Urothelium cell line (cell line): ENCODE measurements around the gene ATG5.
A peak's percentile ranks its signal among the peaks of the same experiment; 100 is the strongest.
"Not testable (repeated sequence)": the region's sequence is repeated elsewhere in the genome, so short reads cannot be mapped to it uniquely, and the experiment has no call there.

Experiments used
- DNase-seq: peaks from one replicate; pipeline ENCODE4 v3.0.0; 2011; ENCODE audit warnings: low spot score, mixed read lengths
- FAIRE-seq: peaks from 2 replicates; lab custom pipeline; 2011; peaks lifted over from hg19 to GRCh38; lab: Jason Lieb, UNC

The ATG5 gene

GRCh38 chr6:106161893-106162292, 163.7 kb downstream of the ATG5 start:
- DNase-seq, result no peak
- no peak for FAIRE-seq

GRCh38 chr6:106161311-106161874, 164.2 kb downstream of the ATG5 start:
- no peak for FAIRE-seq
- no peak for DNase-seq

DNA sequence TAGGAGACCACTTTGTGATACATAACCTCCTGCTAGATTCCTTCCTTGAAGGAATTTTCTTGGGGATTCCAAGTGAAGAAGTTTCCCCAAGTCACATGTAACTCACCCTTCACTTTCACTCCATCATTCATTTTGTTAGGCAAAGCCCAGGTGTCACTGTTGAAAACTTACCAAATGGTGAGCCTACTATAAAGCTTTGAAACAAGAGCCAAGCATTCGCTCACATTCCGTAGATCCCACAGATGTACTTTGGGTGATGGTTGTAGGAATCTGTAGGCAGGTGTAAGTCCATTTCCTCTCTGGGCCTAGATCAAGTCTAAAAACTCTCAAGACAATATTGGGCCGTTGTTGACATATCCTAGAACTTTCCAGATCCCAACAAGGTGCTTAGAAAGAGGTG, 165.4 kb downstream of the ATG5 start:
- no peak for DNase-seq
- FAIRE-seq, result no peak

DNA sequence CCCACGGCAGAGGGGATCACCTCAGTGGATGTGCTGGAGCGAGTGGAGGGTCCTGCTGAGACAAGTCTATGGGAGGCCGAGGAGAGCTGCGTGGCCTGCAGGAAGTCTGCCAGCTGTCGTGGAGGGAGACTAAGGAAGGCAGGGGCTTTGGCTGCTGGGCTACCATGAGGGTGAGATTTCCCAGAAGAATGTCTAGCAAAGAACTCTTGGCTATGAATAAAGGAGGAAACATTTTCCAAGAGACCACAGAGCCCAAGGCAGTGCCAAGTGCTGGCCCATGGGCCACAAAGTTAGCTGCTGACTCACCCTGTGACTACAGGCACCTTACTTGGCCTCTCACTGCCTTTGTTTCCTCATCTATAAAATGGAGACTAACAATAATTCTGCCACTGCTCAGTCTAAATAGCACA, 166.0 kb downstream of the ATG5 start:
- no peak for FAIRE-seq
- peak; percentile 77 for DNase-seq

DNA sequence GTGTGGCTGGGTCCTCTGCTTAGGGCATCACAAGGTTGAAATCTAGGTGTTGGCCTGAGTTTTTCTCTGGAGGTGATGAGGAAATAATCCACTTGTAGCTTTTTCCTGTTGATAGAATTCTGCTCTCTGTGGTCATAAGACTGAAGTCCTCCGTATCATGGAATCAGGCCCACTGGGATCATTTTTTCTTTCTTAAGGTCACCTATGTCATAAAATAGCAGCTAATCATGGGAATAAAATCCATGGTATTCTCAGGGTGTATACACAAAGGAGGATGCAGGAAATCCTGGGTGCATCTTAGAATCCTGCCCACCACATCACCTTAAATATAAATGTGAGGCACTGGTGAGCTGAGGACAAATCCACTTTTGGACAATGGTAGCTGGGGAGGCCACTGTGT, 166.7 kb downstream of the ATG5 start:
- FAIRE-seq (no peak), DNase-seq (no peak)

DNA sequence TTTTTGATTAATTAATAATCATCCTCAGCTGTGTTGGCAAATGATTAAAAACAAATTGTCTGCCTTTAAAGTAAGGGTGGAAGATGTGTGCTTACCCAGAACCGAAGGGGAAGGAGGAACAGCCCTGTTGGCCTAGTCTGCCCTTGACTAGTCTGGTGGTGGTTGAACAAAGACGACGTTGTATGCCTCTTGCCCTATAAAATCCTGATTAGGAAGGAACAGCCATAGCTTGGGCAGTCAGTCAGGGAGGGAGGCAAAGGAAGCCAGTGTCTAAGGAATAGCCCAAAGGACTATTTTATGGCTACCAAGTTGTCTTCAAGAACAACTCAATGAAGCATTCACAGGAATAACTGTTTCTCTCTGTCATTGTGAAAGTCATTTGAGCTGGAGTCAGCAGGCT, 168.7 kb downstream of the ATG5 start:
- FAIRE-seq (no peak), DNase-seq (no peak)

- FAIRE-seq (no peak), DNase-seq (no peak)
These were observed 169.1 kb downstream of the ATG5 start for GRCh38 chr6:106156413-106156812.

- FAIRE-seq (no peak), DNase-seq (no peak)
These were observed 170.2 kb downstream of the ATG5 start for GRCh38 chr6:106155219-106155830.

DNA sequence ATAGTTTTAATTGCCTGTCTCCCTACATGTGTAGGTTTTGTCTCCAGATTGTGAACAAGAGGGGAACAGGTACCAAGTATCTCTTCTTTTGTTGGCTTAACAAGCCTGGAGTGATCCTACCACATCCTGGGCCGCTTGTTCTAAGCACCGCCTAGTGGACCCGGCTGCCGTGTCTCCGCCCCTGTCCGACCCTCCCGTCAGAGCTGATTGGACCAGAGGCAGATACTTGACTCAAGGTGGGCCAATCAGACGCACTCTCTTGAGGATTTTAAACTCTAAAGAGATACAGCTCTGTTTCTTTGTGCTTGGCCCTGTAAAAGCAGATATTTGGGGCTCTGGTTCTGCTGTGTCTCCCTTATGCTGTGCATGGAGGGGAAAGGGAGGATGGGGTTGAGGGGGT, 171.2 kb downstream of the ATG5 start:
- no peak for DNase-seq
- FAIRE-seq, result no peak

- FAIRE-seq (no peak), DNase-seq (no peak)
These were observed 172.6 kb downstream of the ATG5 start for GRCh38 chr6:106152952-106153351.

DNA sequence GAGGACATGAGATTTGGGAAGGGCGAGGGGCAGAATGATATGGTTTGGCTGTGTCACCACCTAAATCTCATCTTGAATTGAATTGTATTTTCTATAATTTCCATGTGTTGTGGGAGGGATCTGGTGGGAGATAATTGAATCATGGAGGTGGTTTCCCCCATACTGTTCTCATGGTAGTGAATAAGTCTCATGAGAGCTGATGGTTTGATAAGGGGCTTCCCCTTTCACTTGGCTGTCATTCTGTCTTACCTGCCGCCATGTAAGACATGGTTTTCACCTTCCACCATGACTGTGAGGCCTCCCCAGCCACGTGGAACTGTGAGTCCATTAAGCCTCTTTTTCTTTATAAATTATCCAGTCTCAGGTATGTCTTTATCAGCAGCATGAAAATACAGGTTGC, 173.1 kb downstream of the ATG5 start:
- not testable (repeated sequence) for DNase-seq, FAIRE-seq

GRCh38 chr6:106149472-106150069, 176.0 kb downstream of the ATG5 start:
- FAIRE-seq, result no peak

GRCh38 chr6:106147476-106147875, 178.1 kb downstream of the ATG5 start:
- FAIRE-seq (no peak), DNase-seq (no peak)

More at GRCh38 chr6:106149472-106150069, 176.0 kb downstream of the ATG5 start:
- DNase-seq, result no peak

DNA sequence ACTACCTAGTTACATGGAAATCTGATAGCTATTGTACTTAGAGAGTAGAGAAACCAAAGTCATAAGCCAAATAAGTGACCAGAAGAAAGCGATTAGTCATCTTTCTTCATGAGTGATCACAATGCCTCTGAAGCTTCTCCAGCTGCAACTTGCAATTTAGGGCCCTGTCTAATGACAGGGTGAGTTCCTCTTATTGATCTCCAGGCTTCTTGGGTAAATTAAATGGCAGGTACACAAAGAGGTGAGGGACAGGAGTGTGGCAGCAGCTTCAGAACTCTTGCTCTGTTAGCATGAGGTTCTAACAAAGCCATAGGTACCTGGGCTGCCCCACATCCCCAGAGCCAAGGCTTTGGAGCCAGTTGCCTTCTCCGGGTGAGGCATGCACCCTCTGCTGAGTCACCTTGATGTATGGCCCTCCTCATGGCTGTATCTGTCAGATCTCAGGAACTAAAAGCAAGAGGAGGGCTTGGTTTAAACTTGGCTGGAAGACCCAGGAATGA, 178.7 kb downstream of the ATG5 start:
- FAIRE-seq (no peak), DNase-seq (no peak)

GRCh38 chr6:106145741-106146227, 179.8 kb downstream of the ATG5 start:
- DNase-seq (no peak), FAIRE-seq (no peak)

GRCh38 chr6:106145144-106145543, 180.4 kb downstream of the ATG5 start:
- FAIRE-seq (no peak), DNase-seq (no peak)

DNA sequence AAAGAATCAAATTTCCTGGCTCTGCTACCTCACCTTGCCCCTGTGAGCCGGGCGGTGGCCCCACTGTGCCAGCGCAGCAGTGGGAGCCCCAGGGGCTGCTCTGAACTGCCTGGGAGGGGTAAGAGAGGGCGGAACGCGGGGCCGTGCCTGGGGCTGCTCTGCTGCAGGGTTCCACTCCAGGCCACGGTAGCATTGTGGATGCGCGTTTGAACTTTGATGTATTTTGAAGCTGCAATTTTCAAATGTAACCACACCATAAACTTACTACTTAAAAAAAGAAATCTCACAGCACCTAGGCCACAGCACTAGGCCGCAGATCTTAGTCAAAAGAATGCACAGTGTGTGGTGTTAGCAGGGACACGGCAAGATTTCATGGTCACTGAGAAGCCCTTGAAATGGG, 181.9 kb downstream of the ATG5 start:
- FAIRE-seq, result no peak
- DNase-seq, result no peak

- DNase-seq (no peak), FAIRE-seq (no peak)
These were observed 182.6 kb downstream of the ATG5 start for GRCh38 chr6:106142876-106143431.

DNA sequence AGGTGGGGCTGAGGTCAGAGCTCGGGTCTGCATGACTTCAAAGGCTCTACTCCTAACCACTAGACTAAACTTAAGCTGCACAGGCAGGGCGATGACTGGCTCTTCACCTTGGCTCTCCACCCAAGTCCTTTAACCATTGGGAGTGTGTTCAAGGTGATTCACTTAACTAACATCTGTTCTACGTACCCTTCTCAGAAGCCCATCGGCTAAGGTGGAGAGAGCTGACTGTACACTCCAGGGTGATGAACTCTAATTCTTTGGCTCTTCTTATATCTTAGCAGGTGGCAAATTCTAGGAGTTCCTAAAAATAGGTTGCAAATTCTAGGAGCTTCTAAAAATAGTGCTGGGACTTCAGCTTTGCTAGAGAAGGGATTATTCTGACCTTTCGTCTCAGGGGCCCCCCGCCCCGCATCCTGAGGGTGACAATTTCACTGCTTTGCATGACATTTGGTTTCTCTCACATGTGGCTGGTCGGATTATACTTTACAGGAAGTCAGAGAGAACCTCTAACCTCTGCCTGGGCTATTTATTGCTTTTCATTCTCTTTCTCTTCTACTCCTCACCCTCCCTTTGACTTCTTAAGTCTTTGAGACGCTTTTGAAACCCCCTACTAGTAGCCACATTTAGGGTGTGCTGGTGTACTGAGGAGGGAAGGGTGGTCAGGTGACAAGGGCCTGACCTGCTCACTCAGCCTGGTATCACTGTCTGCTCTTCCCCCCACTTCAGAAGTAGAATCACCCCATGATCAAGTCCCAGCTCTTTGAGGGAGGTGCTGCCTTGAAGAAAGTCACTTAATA, 183.9 kb downstream of the ATG5 start:
- FAIRE-seq (no peak), DNase-seq (no peak)

- DNase-seq (no peak), FAIRE-seq (no peak)
These were observed 187.4 kb downstream of the ATG5 start for GRCh38 chr6:106138151-106138550.

DNA sequence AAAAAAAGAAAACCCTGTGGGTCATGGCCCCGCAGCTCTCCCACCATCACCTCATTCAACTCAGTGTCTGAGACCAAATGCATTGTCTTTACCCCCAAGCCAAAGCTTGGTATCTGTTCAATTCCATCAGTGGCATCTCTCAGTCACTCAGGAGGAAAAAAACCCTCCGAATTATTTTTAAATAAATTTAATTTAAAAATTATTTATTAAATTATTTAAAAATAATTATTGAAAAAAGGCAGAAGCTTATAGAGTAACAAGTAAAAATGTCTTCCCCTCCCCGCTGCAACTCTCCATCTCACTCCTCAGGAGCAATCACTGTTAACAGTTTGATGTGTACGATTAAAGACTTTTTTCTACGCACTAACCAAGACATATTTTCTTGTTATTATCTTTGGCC, 188.7 kb downstream of the ATG5 start:
- no peak for DNase-seq
- no peak for FAIRE-seq
